ENCODE data around the gene DLEC1.
"Not testable (repeated sequence)": the region's sequence is repeated elsewhere in the genome, so short reads cannot be mapped to it uniquely, and the experiment has no call there.

- TF ChIP-seq CTCF (IDR thresholded peaks at IDR 0.05; ENCODE audit: insufficient read depth, low read depth, low read length); EZH2 (IDR thresholded peaks at IDR 0.05; ENCODE audit: insufficient read depth, low read length): not testable (repeated sequence)
These were observed 14.3 kb downstream of the DLEC1 start for GRCh38 chr3:38053286-38053685.
